GM23248 (cell line): ENCODE data around the gene MAGI3. TPM values are rescaled to one million over a fixed set of nuclear protein-coding genes. Genes with fewer than 3 reads are reported as not detected.
A peak's percentile ranks its signal among the peaks of the same experiment; 100 is the strongest.

Experiments used
- DNase-seq: peaks from one replicate; pipeline ENCODE4 v3.0.0-alpha.2; 2015
- H2AFZ ChIP-seq: fragments of 200-600 bp; sonication (generic); 2 replicates; pipeline ENCODE4 v1.6.1; 2016; ENCODE audit warnings: antibody characterized with exemption
- H3F3A ChIP-seq: fragments of 200-600 bp; sonication (generic); 2 replicates; pipeline ENCODE4 v1.6.1; 2016; ENCODE audit warnings: mild to moderate bottlenecking, antibody characterized with exemption, mixed run types; ENCODE audit not compliant: insufficient read depth
- H3K27ac ChIP-seq: fragments of 200-600 bp; sonication (generic); 2 replicates; pipeline ENCODE4 v1.5.1; 2016; ENCODE audit warnings: mild to moderate bottlenecking
- H3K27me3 ChIP-seq: fragments of 200-600 bp; sonication (generic); replicated peaks from 2 replicates; pipeline ENCODE4 v1.6.1; 2016; ENCODE audit warnings: mild to moderate bottlenecking; ENCODE audit not compliant: insufficient read depth
- H3K36me3 ChIP-seq: fragments of 200-600 bp; sonication (generic); 2 replicates; pipeline ENCODE4 v1.6.1; 2016; ENCODE audit warnings: low read depth, mild to moderate bottlenecking
- H3K4me1 ChIP-seq: fragments of 200-600 bp; sonication (generic); 2 replicates; pipeline ENCODE4 v1.6.1; 2016; ENCODE audit warnings: mild to moderate bottlenecking; ENCODE audit not compliant: insufficient read depth
- H3K4me2 ChIP-seq: fragments of 200-600 bp; sonication (generic); one replicate; pipeline ENCODE4 v1.6.1; 2016; ENCODE audit warnings: mild to moderate bottlenecking; ENCODE audit not compliant: unreplicated experiment
- H3K4me3 ChIP-seq: fragments of 200-600 bp; sonication (generic); 2 replicates; pipeline ENCODE4 v1.5.1; 2016; ENCODE audit warnings: mild to moderate bottlenecking
- H3K79me2 ChIP-seq: fragments of 200-600 bp; sonication (generic); 2 replicates; pipeline ENCODE4 v1.6.1; 2016; ENCODE audit warnings: mild to moderate bottlenecking; ENCODE audit not compliant: insufficient read depth
- H3K9ac ChIP-seq: fragments of 200-600 bp; sonication (generic); 2 replicates; pipeline ENCODE4 v1.6.1; 2016; ENCODE audit warnings: mild to moderate bottlenecking
- H3K9me2 ChIP-seq: fragments of 200-600 bp; sonication (generic); 2 replicates; pipeline ENCODE4 v1.6.1; 2016; ENCODE audit warnings: mixed run types, mild to moderate bottlenecking, moderate library complexity; ENCODE audit not compliant: insufficient read depth
- H3K9me3 ChIP-seq: fragments of 200-600 bp; sonication (generic); one replicate; pipeline ENCODE4 v1.6.1; 2017; ENCODE audit warnings: low read depth
- H4K20me1 ChIP-seq: fragments of 200-600 bp; sonication (generic); 2 replicates; pipeline ENCODE4 v1.6.0; 2016; ENCODE audit not compliant: insufficient read depth
- EZH2 ChIP-seq: fragments of 200-600 bp; sonication (generic); IDR thresholded peaks from 2 replicates; pipeline ENCODE4 v1.6.1; 2018; ENCODE audit warnings: antibody characterized with exemption, mild to moderate bottlenecking; ENCODE audit not compliant: insufficient read depth, poor library complexity, severe bottlenecking
- EZH2phosphoT487 ChIP-seq: fragments of 200-600 bp; sonication (generic); IDR thresholded peaks from 2 replicates; pipeline ENCODE4 v1.6.1; 2018; ENCODE audit warnings: antibody characterized with exemption, moderate library complexity, mild to moderate bottlenecking, low read depth; ENCODE audit not compliant: insufficient read depth
- WGBS, 2 experiments: methylation state at CpG; one replicate each; pipeline ENCODE4 v1.1.6; 2015 to 2017; ENCODE audit warnings: low lambda C conversion rate in 2 of 2, low coverage in 1 of 2; ENCODE audit errors: missing lambda C conversion rate in 2 of 2; 5-methylcytosine and 5-hydroxymethylcytosine counted together
- in situ Hi-C: fragments of 300-500 bp; cut with MboI; formaldehyde crosslinking; loops from 2 replicates; pipeline ENCODE4 v1.15.0; 2020
- polyA plus RNA-seq: library from polyadenylated mRNA; unstranded; fragments of >200 nt; fragmentation: Nextera tagmentation; extraction: Ambion mirVana; gene quantifications from 2 replicates; pipeline ENCODE4 v1.2.1, GENCODE V29; 2016
- total RNA-seq: library from RNA; depleted of rRNA; stranded (reverse); fragments of >200 nt; shearing (Covaris generic); gene quantifications from 2 replicates; pipeline ENCODE4 v1.2.3, GENCODE V29; 2014

Gene MAGI3
- total and polyA plus RNA-seq, 2 experiments from 2014 or later, result 1.9 to 7.2 TPM

- H3K9me2 ChIP-seq, result no peaks in the 10 kb centered on the region
- TF ChIP-seq EZH2phosphoT487, result no peak
- no peak for TF ChIP-seq EZH2
- H3F3A ChIP-seq, result peaks cover 5% of the 10 kb centered on the region; the same call in 1 of the 2 replicates
- no peaks in the 10 kb centered on the region for H3K79me2 ChIP-seq
- H3K27ac ChIP-seq, result no peak overlapping the region
- no peak overlapping the region for H3K9ac ChIP-seq
- H3K9me3 ChIP-seq, result no peaks in the 10 kb centered on the region
- in situ Hi-C loops, result no loop called here
- 98 to 99% methylated on average over 5 of the region's 5 CpGs for WGBS, 2 experiments
- H3K4me3 ChIP-seq, result no peak overlapping the region
- H3K4me1 ChIP-seq, result peaks cover 3% of the 10 kb centered on the region; the same call in 1 of the 2 replicates
- no peak overlapping the region for H3K4me2 ChIP-seq
- no peaks in the 10 kb centered on the region for H3K27me3 ChIP-seq
- H4K20me1 ChIP-seq, result no peaks in the 10 kb centered on the region
- H3K36me3 ChIP-seq, result no peaks in the 10 kb centered on the region; the same call in 1 of the 2 replicates
- no peak overlapping the region for H2AFZ ChIP-seq
- DNase-seq, result no peak
Measured at GRCh38 chr1:113610372-113610771, 220.1 kb downstream of the MAGI3 start.

- DNase-seq, result peak; percentile 56
- no peak overlapping the region for H3K4me2 ChIP-seq
- no peaks in the 10 kb centered on the region for H3K9me3 ChIP-seq
- no peaks in the 10 kb centered on the region for H4K20me1 ChIP-seq
- no peak for TF ChIP-seq EZH2
- no peak for TF ChIP-seq EZH2phosphoT487
- H3K27ac ChIP-seq, result no peak overlapping the region
- H3F3A ChIP-seq, result peaks cover 11% of the 10 kb centered on the region
- H3K79me2 ChIP-seq, result no peaks in the 10 kb centered on the region
- H3K9me2 ChIP-seq, result no peaks in the 10 kb centered on the region
- in situ Hi-C loops, result no loop called here
- H3K27me3 ChIP-seq, result no peaks in the 10 kb centered on the region
- no peak overlapping the region for H3K9ac ChIP-seq
- H3K4me1 ChIP-seq, result peaks cover 22% of the 10 kb centered on the region
- no peak overlapping the region for H3K4me3 ChIP-seq
- H2AFZ ChIP-seq, result no peak overlapping the region
- no peaks in the 10 kb centered on the region for H3K36me3 ChIP-seq
Measured at GRCh38 chr1:113615425-113615824, 225.1 kb downstream of the MAGI3 start.

GRCh38 chr1:113616156-113616555, 225.8 kb downstream of the MAGI3 start:
- peaks cover 22% of the 10 kb centered on the region for H3K4me1 ChIP-seq
- H3K4me3 ChIP-seq, result no peak overlapping the region
- H3K79me2 ChIP-seq, result no peaks in the 10 kb centered on the region
- in situ Hi-C loops, result no loop called here
- no peaks in the 10 kb centered on the region for H3K27me3 ChIP-seq
- H3F3A ChIP-seq, result peaks cover 11% of the 10 kb centered on the region
- peak; percentile 26 for DNase-seq
- no peak overlapping the region for H3K4me2 ChIP-seq
- H3K9me2 ChIP-seq, result no peaks in the 10 kb centered on the region
- WGBS, 2 experiments, result 46 to 48% methylated on average over 4 of the region's 4 CpGs
- TF ChIP-seq EZH2, result no peak
- TF ChIP-seq EZH2phosphoT487, result no peak
- H3K9ac ChIP-seq, result no peak overlapping the region
- H3K27ac ChIP-seq, result no peak overlapping the region
- H4K20me1 ChIP-seq, result no peaks in the 10 kb centered on the region
- no peaks in the 10 kb centered on the region for H3K9me3 ChIP-seq
- no peaks in the 10 kb centered on the region for H3K36me3 ChIP-seq
- no peak overlapping the region for H2AFZ ChIP-seq

- H2AFZ ChIP-seq, result no peak overlapping the region
- 76 to 77% methylated on average over 4 of the region's 4 CpGs for WGBS, 2 experiments
- peaks cover 22% of the 10 kb centered on the region for H3K4me1 ChIP-seq
- in situ Hi-C loops, result no loop called here
- no peaks in the 10 kb centered on the region for H4K20me1 ChIP-seq
- no peaks in the 10 kb centered on the region for H3K27me3 ChIP-seq
- H3K4me3 ChIP-seq, result no peak overlapping the region
- no peak overlapping the region for H3K9ac ChIP-seq
- TF ChIP-seq EZH2phosphoT487, result no peak
- TF ChIP-seq EZH2, result no peak
- no peaks in the 10 kb centered on the region for H3K79me2 ChIP-seq
- H3K4me2 ChIP-seq, result no peak overlapping the region
- H3K27ac ChIP-seq, result no peak overlapping the region
- H3K36me3 ChIP-seq, result no peaks in the 10 kb centered on the region
- peaks cover 11% of the 10 kb centered on the region for H3F3A ChIP-seq
- DNase-seq, result peak; percentile 69
- H3K9me3 ChIP-seq, result no peaks in the 10 kb centered on the region
- H3K9me2 ChIP-seq, result no peaks in the 10 kb centered on the region
Measured at GRCh38 chr1:113617438-113618141, 227.3 kb downstream of the MAGI3 start.

- H3K27me3 ChIP-seq, result no peaks in the 10 kb centered on the region
- no peaks in the 10 kb centered on the region for H3F3A ChIP-seq
- WGBS, 2 experiments, result 95 to 100% methylated on average over 1 of the region's 1 CpG
- no peak overlapping the region for H3K9ac ChIP-seq
- H3K4me1 ChIP-seq, result no peaks in the 10 kb centered on the region
- no peak for DNase-seq
- no peaks in the 10 kb centered on the region for H3K9me3 ChIP-seq
- no peak overlapping the region for H3K27ac ChIP-seq
- no peak overlapping the region for H3K4me2 ChIP-seq
- H3K4me3 ChIP-seq, result no peak overlapping the region
- no peak overlapping the region for H2AFZ ChIP-seq
- no peaks in the 10 kb centered on the region for H3K9me2 ChIP-seq
- no peak for TF ChIP-seq EZH2phosphoT487
- TF ChIP-seq EZH2, result no peak
- in situ Hi-C loops, result no loop called here
- H3K79me2 ChIP-seq, result no peaks in the 10 kb centered on the region
- no peaks in the 10 kb centered on the region for H4K20me1 ChIP-seq
- no peaks in the 10 kb centered on the region; the same call in 1 of the 2 replicates for H3K36me3 ChIP-seq
Measured at GRCh38 chr1:113628997-113629396, 238.7 kb downstream of the MAGI3 start.
